Measurements from ENCODE around the gene SCN2B. TPM values are rescaled to one million over a fixed set of nuclear protein-coding genes. Genes with fewer than 3 reads are reported as not detected.

SCN2B gene
- total RNA-seq, 1 donor from 2014 or later: 0.49 TPM

DNA sequence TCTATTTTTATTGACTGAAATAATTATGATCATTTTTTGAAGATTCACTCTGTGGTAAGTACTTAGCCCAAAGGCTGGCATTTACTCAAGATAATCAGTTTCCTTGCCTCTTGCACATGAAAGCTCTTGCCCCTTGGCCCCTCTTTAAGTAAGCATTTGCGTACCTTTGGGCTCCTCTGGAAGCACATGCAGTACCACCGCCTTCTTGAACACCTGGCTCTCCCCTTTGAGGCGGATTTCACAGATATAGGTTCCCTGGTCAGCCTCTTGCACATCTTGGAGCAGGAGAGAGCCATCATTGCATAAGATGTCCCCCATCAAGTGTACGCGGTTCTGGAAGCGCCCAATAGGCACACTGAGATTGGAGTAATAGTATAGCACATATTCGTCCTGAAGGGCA lies 33.9 kb upstream of the SCN2B start:
- TF ChIP-seq POLR2AphosphoS5 (IDR thresholded peaks at IDR 0.05; ENCODE audit: insufficient read depth in 1 of 2, low read depth in 1 of 2) (no peak), POLR2A (IDR thresholded peaks at IDR 0.05) (no peak)
- TF ChIP-seq, protein P1, sequence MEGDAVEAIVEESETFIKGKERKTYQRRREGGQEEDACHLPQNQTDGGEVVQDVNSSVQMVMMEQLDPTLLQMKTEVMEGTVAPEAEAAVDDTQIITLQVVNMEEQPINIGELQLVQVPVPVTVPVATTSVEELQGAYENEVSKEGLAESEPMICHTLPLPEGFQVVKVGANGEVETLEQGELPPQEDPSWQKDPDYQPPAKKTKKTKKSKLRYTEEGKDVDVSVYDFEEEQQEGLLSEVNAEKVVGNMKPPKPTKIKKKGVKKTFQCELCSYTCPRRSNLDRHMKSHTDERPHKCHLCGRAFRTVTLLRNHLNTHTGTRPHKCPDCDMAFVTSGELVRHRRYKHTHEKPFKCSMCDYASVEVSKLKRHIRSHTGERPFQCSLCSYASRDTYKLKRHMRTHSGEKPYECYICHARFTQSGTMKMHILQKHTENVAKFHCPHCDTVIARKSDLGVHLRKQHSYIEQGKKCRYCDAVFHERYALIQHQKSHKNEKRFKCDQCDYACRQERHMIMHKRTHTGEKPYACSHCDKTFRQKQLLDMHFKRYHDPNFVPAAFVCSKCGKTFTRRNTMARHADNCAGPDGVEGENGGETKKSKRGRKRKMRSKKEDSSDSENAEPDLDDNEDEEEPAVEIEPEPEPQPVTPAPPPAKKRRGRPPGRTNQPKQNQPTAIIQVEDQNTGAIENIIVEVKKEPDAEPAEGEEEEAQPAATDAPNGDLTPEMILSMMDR (IDR thresholded peaks at IDR 0.05): no peak
- H3K4me1 ChIP-seq: no peaks in the 10 kb centered on the region
- H3K27me3 ChIP-seq: no peaks in the 10 kb centered on the region
- H3K4me3 ChIP-seq: no peak overlapping the region
- no peak overlapping the region for H3K27ac ChIP-seq
- intact Hi-C loops (cut with DNase I): no loop called here
- H3K36me3 ChIP-seq: no peaks in the 10 kb centered on the region
- no peaks in the 10 kb centered on the region for H3K9me3 ChIP-seq
- DNase-seq (ENCODE audit: extremely low spot score in 2 of 2): no peak

GRCh38 chr11:118209033-118209432 lies 32.6 kb upstream of the SCN2B start:
- no peak for TF ChIP-seq POLR2AphosphoS5 (IDR thresholded peaks at IDR 0.05; ENCODE audit: insufficient read depth in 1 of 2, low read depth in 1 of 2)
- TF ChIP-seq, protein P1 (IDR thresholded peaks at IDR 0.05): no peak
- no peak for TF ChIP-seq POLR2A (IDR thresholded peaks at IDR 0.05)
- intact Hi-C loops (cut with DNase I): no loop called here
- no peak overlapping the region for H3K27ac ChIP-seq
- H3K9me3 ChIP-seq: no peaks in the 10 kb centered on the region
- H3K4me3 ChIP-seq: no peak overlapping the region
- H3K36me3 ChIP-seq: no peaks in the 10 kb centered on the region
- no peak for DNase-seq (ENCODE audit: extremely low spot score in 2 of 2)
- no peaks in the 10 kb centered on the region for H3K4me1 ChIP-seq
- no peaks in the 10 kb centered on the region for H3K27me3 ChIP-seq

- no peak for TF ChIP-seq POLR2AphosphoS5 (IDR thresholded peaks at IDR 0.05; ENCODE audit: insufficient read depth in 1 of 2, low read depth in 1 of 2)
- TF ChIP-seq, protein P1 (IDR thresholded peaks at IDR 0.05): no peak
- TF ChIP-seq POLR2A (IDR thresholded peaks at IDR 0.05): no peak
- Histone ChIP-seq H3K27ac (no peak overlapping the region), H3K27me3 (no peaks in the 10 kb centered on the region), H3K4me1 (no peaks in the 10 kb centered on the region), H3K9me3 (no peaks in the 10 kb centered on the region), H3K4me3 (no peak overlapping the region), H3K36me3 (no peaks in the 10 kb centered on the region)
- intact Hi-C loops (cut with DNase I): no loop called here
- no peak for DNase-seq (ENCODE audit: extremely low spot score in 2 of 2)
These were observed 30.6 kb upstream of the SCN2B start for GRCh38 chr11:118207079-118207478.

- H3K9me3 ChIP-seq: no peaks in the 10 kb centered on the region
- no peaks in the 10 kb centered on the region for H3K27me3 ChIP-seq
- no peak overlapping the region for H3K27ac ChIP-seq
- intact Hi-C loops (cut with DNase I): no loop called here
- H3K4me1 ChIP-seq: no peaks in the 10 kb centered on the region
- no peaks in the 10 kb centered on the region for H3K36me3 ChIP-seq
- TF ChIP-seq, protein P1 (IDR thresholded peaks at IDR 0.05): no peak
- TF ChIP-seq POLR2A (IDR thresholded peaks at IDR 0.05): no peak
- TF ChIP-seq POLR2AphosphoS5 (IDR thresholded peaks at IDR 0.05; ENCODE audit: insufficient read depth in 1 of 2, low read depth in 1 of 2): no peak
- DNase-seq (ENCODE audit: extremely low spot score in 2 of 2): no peak
- no peak overlapping the region for H3K4me3 ChIP-seq
These were observed 30.1 kb upstream of the SCN2B start for GRCh38 chr11:118206391-118207031.

- no peak for DNase-seq (ENCODE audit: extremely low spot score in 2 of 2)
- intact Hi-C loops (cut with DNase I): no loop called here
- Histone ChIP-seq H3K27me3 (no peaks in the 10 kb centered on the region), H3K9me3 (no peaks in the 10 kb centered on the region), H3K4me3 (no peak overlapping the region), H3K27ac (no peak overlapping the region), H3K4me1 (no peaks in the 10 kb centered on the region), H3K36me3 (no peaks in the 10 kb centered on the region)
- no peak for TF ChIP-seq POLR2A (IDR thresholded peaks at IDR 0.05)
- no peak for TF ChIP-seq POLR2AphosphoS5 (IDR thresholded peaks at IDR 0.05; ENCODE audit: insufficient read depth in 1 of 2, low read depth in 1 of 2)
- TF ChIP-seq, protein P1 (IDR thresholded peaks at IDR 0.05): no peak
These were observed 29.4 kb upstream of the SCN2B start for GRCh38 chr11:118205606-118206378.

Data from vagina (tissue), 2 donors.